ENCODE measurements around the gene MAPK1. TPM values are rescaled to one million over a fixed set of nuclear protein-coding genes. Genes with fewer than 3 reads are reported as not detected.
"Not testable (repeated sequence)": the region's sequence is repeated elsewhere in the genome, so short reads cannot be mapped to it uniquely, and the experiment has no call there.

MAPK1 gene
- total RNA-seq, 3 donors from 2014 or later: 126 to 131 (median 127) TPM

- no peak for ATAC-seq
- no peaks in the 10 kb centered on the region for H3K4me1 ChIP-seq (ENCODE audit: low read depth)
Measured at GRCh38 chr22:21907638-21908522, 40.4 kb upstream of the MAPK1 start.

GRCh38 chr22:21905234-21905633 is 37.8 kb upstream of the MAPK1 start:
- ATAC-seq; intact Hi-C loops (cut with DNase I, micrococcal nuclease); DNase-seq: not testable (repeated sequence)

More at GRCh38 chr22:21907638-21908522, 40.4 kb upstream of the MAPK1 start:
- H3K36me3 ChIP-seq (ENCODE audit: low read depth): no peaks in the 10 kb centered on the region
- DNase-seq: peak in 1 of 3 donors; percentile 3
- no peak overlapping the region for H3K4me3 ChIP-seq
- intact Hi-C loops (cut with DNase I, micrococcal nuclease): no loop called here
- no peak for TF ChIP-seq CTCF (IDR thresholded peaks at IDR 0.05)
- H3K9me3 ChIP-seq: no peaks in the 10 kb centered on the region

GRCh38 chr22:21904250-21904789 is 36.9 kb upstream of the MAPK1 start:
- no peaks in the 10 kb centered on the region for H3K9me3 ChIP-seq
- DNase-seq: no peak
- intact Hi-C loops (cut with DNase I, micrococcal nuclease): no loop called here
- H3K4me3 ChIP-seq: no peak overlapping the region
- ATAC-seq: no peak
- TF ChIP-seq CTCF (IDR thresholded peaks at IDR 0.05): no peak
- H3K36me3 ChIP-seq (ENCODE audit: low read depth): no peaks in the 10 kb centered on the region
- H3K4me1 ChIP-seq (ENCODE audit: low read depth): no peaks in the 10 kb centered on the region

More at GRCh38 chr22:21905234-21905633, 37.8 kb upstream of the MAPK1 start:
- not testable (repeated sequence) for H3K4me1 ChIP-seq (ENCODE audit: low read depth); H3K9me3 ChIP-seq; H3K36me3 ChIP-seq (ENCODE audit: low read depth); H3K4me3 ChIP-seq

- no peak overlapping the region for H3K4me3 ChIP-seq
- H3K36me3 ChIP-seq (ENCODE audit: low read depth): no peaks in the 10 kb centered on the region
- TF ChIP-seq CTCF (IDR thresholded peaks at IDR 0.05): no peak
- no peaks in the 10 kb centered on the region for H3K4me1 ChIP-seq (ENCODE audit: low read depth)
- no peak for ATAC-seq
- DNase-seq: no peak
- intact Hi-C loops (cut with DNase I, micrococcal nuclease): no loop called here
- no peaks in the 10 kb centered on the region for H3K9me3 ChIP-seq
Measured at GRCh38 chr22:21903283-21903682, 35.8 kb upstream of the MAPK1 start.

GRCh38 chr22:21902296-21903087 is 35.0 kb upstream of the MAPK1 start:
- TF ChIP-seq CTCF (IDR thresholded peaks at IDR 0.05): no peak
- H3K9me3 ChIP-seq: no peaks in the 10 kb centered on the region
- no peak overlapping the region for H3K4me3 ChIP-seq
- no peak for ATAC-seq
- DNase-seq: no peak
- no peaks in the 10 kb centered on the region for H3K36me3 ChIP-seq (ENCODE audit: low read depth)
- no peaks in the 10 kb centered on the region for H3K4me1 ChIP-seq (ENCODE audit: low read depth)
- intact Hi-C loops (cut with DNase I, micrococcal nuclease): no loop called here
